GM19467 (cell line): Measurements from ENCODE around the gene AHSP.
"Not testable (repeated sequence)": the region's sequence is repeated elsewhere in the genome, so short reads cannot be mapped to it uniquely, and the experiment has no call there.

ENCODE experiments used
- ATAC-seq: cut with Tn5 transposase; IDR thresholded peaks from one replicate; pipeline ENCODE4 v1.9.1; 2021; ENCODE audit warnings: mild to moderate bottlenecking, moderate library complexity; ENCODE audit not compliant: unreplicated experiment

AHSP gene

DNA sequence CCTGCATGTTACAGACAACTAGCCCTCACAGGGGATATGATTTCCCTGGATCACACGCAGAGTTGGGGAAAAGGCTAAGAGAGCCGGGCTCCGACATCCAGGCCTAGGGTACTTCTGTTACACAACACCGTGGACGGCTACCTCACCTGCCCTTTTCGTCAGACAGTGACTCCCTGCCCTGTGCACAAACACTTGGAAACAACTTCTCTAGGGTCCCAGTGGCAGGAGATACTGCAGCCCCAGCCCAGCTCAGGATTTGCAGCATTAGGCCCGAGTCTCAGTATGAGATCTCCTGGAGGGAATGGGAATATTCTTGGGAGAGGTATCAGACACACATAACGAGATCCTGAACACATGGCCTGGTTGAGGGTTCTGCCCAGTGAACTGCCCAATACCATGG, 27.8 kb upstream of the AHSP start:
- ATAC-seq, result no peak

DNA sequence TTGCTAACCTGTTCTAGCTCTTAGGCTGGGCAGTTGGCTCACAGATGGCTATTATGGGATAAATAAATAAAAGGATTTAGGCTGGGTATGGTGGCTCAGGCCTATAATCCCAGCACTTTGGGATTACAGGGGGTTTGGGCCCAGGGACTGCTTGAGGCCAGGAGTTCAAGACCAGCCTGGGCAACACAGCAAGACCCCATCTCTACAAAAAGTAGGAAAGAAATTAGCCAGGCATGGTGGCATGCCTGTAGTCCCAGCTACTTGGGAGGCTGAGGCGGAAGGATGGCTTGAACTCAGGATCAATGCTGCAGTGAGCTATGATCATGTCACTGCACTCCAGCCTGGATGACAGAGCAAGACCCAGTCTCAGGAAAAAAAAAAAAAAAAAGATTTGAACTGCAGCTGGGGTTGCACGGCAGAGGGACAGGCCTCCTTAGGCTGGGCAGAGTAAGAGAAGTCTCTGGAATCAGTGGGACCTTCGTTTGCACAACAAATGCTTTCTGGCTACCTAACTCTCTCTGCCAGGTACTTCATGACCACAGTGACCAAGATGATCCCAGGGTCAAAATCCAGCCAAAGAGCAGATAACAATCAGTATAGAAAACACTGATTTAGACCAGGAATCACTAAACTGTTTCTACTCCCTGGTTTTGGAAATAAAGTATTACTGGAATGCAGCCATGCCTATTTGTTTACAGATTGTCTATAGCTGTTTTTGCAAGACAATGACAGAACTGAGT, 26.3 kb upstream of the AHSP start:
- ATAC-seq, result no peak

DNA sequence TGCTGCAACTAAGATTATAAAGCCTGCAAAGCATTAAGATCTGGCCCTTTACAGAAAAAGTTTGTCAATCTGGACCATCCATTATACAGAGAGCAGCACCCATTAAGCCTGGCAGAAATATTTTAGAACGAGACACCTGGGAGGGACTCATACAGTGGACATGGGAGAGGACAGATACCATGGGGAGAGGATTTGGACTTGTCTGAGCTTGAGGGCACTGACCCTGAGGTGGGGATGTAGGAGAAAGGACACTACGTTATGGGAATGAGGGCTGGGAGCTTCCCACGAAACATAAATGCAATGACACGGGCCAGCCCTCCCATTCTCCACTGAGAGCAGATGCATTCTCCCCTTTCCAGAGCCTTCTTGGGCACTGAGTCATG, 25.7 kb upstream of the AHSP start:
- no peak for ATAC-seq

DNA sequence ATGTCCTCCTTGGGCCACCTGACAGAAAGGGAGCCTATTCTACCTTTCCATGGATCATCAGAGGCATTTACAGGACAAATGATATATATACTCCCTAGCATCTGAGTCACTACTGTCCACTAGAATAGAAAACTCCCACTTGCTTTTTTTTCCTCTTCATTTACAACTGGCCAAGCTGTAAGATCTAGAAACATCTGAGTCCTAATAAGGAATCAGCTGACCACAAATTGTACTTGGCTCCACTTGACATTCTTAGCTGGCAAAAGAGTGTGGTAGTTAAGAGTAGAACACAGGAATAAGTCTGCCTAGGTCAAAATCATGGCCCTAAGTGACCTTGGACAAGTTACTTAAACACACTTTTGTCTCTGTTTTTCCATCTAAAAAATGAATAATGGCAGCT, 24.7 kb upstream of the AHSP start:
- ATAC-seq, result no peak

DNA sequence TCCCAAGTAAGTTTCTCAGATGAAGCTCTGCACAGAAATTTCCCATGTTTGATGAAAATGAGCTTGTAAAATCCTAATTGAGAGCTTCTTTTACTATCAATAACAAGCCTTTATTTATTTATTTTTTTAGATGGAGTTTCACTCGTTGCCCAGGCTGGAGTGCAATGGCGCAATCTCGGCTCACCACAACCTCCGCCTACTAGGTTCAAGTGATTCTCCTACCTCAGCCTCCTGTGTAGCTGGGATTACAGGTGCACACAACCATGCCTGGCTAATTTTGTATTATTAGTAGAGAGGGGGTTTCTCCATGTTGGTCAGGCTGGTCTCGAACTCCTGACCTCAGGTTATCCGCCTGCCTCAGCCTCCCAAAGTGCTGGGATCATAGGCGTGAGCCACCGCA, 24.1 kb upstream of the AHSP start:
- not testable (repeated sequence) for ATAC-seq

DNA sequence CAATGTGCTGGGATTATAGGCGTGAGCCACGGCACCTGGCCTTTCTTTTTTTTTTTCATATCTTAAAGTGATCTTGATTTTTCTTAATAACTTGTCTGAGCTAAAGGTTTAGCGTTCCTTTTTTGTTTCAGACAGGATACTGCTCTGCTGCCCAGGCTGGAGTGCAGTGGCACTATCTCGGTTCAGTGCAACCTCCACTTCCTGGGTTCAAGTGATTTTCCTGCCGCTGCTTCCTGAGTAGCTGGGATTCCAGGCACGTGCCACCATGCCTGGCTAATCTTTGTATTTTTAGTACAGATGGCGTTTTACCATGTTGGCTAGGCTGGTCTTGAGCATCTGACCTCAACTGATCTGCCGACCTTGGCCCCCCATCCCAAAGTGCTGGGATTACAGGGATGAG, 23.5 kb upstream of the AHSP start:
- ATAC-seq, result no peak

DNA sequence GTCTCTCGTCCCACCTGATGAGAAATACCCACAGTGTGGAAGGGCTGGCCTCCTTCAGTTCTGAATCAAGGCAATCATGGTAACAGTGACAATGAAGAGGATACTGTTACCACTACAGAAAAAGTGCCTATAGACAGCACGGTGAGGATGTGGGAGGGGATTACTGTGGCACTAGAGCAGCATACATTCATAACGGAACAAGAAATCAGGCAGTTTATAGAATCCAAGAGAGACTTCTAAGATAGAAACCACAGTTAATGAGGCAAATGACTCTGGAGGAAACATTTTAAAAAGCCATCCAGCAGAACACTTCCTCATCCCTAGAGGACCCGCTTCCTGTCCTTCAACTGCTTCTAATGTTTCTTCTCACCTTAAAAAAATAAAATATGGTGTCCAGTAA, 22.2 kb upstream of the AHSP start:
- no peak for ATAC-seq

DNA sequence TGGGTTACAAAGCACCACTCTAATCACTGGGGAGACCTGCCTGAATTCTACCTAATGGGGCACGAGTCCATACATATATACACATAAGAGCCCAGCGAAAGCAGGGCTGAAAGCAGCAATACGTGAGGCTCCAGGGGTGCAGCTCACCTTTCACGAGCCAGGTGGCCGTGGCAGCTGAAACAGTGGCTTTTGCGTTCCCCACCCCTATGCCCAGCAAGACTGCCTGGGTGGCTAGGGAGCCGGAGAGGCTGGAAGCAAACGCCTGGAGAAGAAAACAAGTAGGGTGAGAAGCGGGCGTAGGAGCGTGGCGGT, 20.1 kb upstream of the AHSP start:
- ATAC-seq, result no peak

DNA sequence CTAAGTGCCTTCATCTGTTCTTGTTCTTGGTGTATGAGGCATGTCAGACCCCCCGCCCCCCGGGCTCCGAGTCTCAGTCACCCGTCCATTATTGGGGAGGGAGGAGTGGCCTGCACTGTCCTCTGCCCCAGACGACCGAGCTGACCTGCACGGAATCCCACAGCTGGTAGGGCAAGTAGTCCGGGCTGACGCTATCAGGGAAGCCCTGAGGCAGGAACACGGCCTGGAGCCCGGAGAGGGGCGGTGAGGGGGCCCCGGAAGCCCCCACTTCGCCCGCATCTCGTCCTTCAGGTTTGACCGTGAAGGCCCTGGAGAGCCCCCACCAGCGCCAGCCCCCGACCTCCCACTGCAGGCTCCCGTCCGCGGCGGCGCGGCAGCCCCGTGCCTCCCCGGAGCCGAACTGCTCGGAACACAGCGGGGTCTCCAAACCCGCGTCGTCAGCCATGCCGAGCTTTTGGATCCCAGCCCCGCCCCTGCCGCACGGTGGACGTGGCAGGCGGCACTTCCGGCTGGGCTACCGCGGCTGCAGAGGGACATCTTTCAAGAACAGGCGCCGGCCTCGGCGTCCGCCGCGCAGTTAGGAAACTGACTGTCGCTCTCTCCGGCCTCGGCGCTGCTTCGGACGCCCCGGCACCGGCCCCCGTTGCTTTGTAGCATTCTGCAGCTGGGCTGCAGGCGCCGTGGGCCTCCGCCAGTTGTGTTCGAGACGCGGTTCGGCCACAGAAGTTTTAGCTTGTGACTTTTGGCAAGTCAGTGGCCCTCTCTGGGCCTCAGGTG, 19.6 kb upstream of the AHSP start, which contains the start of gene RUSF1:
Gene RUSF1 (minus strand): TSS at position 463 of the 777 bp plus-strand sequence. CDS start 18 bp downstream, at position 445.
- peak; percentile 92 for ATAC-seq

DNA sequence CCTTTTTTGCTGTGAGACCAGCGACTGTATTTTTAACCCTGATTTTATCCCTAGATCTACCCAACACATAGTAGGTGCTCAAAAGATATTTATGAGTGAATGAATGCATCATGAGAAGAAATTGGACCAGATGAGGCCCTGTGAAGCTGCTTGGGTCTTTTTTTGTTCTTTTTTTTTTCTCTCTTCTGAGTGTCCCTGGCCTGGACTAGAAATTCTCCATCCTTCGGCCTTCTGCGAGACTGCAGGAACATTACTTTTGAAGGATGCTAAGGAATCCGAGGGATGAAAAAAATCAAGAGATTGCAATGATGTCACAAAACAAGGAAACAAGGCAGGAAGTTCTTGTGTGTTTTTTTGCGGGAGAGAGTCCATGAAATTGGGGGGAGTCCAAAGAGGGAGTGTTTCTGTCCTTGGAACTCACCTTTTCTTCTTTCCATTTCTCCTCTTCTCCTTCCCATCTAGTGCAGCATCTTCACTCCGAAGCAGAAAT, 18.9 kb upstream of the AHSP start:
- ATAC-seq, result no peak

DNA sequence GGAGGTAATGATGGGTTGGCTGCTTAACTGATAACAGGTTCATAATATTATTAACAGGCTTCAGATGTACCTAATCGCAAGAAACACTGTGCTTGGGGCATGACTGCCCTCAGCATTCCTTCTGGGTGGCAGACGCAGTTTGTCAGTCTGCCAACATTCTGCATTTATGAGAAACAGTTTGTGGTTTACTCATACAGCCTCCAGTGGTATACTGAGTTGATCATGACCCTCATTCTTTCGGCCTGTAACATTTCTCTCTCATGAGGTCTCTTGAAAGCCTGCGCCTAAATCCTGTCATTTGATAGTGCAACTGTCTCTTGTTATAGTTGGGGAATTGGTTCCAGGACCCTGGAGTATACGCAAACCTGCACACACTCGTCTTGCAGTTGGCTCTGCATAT, 14.6 kb upstream of the AHSP start:
- no peak for ATAC-seq

DNA sequence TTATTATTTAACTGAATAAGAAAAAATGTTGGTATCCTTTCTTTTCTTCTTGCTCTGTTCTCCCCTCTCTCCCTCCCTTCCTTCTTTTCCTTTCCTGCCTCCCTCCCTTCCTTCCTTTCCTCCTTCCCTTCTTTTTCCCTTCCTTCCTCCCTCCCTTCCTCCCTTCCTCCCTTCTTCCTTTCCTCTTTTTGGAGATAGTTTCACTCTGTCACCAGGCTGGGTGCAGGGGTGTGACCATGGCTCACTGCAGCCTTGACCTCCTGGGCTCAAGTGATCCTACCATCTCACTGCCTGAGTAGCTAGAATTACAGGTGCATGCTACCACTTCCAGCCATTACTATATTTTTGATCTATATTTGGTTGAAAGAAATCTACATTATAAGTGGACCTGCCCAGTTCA, 13.8 kb upstream of the AHSP start:
- ATAC-seq, result no peak

DNA sequence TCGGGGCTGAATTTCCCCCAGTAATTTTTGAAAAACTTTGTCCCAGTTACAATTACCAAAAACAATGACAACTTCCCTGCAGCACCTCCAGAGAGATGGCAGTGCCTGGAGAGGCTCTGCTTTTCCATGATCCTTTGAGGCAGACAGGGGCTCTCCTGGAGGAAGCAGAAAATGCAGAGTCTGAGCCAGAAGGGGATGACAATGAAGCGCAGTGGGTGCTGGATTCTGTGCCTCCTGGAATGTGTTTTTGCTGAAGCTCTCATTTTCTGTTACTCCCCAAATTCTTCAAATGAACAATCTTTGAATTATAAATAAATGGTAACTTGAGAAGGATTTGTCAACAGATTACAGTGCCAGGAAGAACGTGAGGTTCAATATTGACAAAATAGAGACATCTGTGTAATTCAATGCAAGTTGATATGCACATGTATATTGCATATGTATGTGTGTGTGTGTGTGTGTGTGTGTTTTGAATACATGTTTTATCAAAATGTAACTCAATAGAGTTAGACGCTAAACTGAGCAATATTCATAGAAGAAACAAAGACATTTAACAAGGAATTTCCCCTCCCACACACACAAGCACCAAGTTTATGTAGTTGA, 9.8 kb upstream of the AHSP start:
- no peak for ATAC-seq

DNA sequence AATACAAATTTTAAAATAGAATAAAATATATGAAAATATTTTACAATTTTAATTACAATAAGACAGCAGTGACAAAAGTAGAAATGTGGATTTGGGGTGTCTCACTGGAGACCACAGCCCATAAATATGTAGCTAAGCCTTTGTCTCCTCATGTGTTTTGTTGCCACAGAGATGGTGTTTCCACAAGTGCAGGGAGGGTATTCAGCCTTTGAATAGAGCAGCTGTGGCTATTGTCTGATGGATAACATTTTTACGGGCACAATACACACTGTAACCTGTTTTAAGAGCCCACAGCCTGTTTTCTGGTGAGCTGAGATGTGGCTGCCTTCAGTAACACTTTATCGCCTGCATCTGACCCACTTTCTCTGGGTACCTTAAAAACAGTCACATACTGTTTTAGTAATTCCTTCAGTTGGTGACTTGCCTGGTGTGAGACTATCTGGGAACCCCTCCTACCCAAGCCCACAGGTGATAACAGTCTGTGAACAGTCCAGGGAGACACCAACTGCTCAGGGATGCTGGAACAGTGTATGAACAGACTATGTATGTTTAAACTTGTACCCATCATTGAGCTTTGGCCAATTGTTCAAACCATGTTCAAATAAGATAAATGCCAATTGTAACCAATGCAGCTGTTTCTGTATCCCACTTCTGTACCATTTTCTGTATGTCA, 7.8 kb upstream of the AHSP start:
- no peak for ATAC-seq

DNA sequence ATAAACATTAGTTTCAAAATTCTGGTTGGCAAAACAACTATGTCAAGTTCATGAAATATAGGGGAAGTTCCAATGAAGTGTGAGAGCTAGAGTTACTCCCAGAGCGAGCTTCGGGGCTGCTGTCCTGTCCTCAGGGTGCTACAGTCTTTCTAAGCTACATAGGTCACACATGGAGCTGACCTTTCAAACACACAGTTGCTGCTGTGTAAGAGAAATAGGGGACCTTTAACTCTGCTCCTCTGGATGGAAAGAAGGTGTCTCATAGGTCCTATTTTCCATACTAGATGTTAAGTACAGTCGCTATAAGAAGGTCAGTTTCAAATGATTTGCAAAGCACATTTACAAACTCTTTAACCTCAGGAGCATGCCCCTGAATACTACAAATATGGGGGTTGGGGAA, 6.3 kb upstream of the AHSP start:
- no peak for ATAC-seq

DNA sequence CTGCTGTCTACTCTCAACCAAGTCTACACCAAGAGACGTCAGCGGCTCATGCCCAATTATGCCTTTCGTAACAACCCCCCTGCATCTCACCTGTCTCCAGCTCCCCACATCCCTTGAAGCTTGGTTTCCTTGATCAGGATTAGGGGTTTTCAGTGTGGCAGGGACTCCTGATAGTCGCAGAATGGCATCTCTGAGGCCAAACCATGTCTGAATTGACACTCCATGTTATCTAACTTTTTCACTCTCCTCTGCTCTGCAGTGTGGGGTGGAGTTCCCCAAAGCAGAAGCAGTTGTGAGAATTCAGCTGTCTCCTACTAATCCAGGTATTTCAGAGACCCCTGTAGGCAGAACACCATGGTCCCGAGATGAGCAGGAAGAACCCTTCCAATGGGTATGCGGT, 5.6 kb upstream of the AHSP start:
- ATAC-seq, result no peak

DNA sequence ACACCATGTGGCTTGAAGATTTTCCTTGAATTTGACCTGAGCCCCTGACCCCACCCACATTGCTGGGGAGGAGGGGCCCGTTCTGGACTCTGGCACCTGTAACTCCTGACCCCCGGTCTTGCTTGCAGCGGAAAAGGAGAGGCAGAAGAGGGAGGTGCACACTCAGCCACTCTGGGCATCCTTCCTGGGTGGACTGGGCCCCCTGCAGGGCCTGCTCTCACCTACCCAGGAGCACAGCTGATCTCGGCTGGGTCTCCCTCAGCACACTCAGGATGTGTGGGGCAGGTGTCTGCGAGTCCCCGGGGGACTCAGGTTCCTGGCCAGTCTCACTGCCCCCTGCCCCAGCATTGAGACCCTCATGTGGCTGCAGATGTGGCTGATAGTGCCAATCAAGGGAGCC, 3.9 kb upstream of the AHSP start:
- ATAC-seq, result not testable (repeated sequence)

DNA sequence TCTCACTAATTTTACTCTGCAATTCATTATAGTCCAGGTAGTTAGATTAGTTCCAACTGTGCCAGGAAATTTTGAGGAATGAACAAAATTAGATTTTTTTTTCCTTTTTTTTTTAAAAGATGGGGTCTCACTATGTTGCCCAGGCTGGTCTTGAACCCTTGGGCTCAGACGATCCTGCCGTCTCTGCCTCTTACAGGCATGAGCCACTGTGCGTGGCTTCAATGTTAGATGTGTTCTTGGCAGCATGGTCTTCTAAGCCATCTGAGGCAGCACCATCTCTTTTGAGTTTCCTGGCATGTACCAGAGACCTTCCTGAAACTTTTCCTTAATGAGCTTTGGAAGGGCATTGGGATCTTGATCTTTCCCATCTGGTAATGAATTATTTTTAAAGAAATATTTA, 2.6 kb upstream of the AHSP start:
- ATAC-seq, result no peak

DNA sequence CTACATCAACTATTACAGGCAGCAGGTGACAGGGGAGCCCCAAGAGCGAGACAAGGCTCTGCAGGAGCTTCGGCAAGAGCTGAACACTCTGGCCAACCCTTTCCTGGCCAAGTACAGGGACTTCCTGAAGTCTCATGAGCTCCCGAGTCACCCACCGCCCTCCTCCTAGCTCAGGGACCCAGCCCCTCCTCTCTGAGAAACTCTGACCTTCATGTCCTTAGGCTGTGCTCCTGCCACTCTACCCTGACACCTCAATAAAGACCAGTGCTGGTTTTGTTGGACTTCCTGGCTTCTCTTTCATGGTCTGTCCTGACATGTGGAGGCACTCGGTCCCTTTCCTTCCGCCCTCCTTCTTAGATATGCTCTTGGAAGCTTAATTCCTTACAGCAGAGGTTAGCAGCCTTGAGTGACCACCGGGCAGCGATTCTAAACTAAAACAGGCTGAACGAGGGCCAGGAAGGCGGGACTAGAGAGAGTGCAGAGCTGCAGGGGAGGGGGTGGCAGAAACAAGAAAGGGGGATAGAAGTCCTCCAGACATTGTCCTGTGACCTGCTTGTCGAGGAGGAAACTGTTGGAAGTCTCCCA, 915 bp downstream of the AHSP start:
- no peak for ATAC-seq

DNA sequence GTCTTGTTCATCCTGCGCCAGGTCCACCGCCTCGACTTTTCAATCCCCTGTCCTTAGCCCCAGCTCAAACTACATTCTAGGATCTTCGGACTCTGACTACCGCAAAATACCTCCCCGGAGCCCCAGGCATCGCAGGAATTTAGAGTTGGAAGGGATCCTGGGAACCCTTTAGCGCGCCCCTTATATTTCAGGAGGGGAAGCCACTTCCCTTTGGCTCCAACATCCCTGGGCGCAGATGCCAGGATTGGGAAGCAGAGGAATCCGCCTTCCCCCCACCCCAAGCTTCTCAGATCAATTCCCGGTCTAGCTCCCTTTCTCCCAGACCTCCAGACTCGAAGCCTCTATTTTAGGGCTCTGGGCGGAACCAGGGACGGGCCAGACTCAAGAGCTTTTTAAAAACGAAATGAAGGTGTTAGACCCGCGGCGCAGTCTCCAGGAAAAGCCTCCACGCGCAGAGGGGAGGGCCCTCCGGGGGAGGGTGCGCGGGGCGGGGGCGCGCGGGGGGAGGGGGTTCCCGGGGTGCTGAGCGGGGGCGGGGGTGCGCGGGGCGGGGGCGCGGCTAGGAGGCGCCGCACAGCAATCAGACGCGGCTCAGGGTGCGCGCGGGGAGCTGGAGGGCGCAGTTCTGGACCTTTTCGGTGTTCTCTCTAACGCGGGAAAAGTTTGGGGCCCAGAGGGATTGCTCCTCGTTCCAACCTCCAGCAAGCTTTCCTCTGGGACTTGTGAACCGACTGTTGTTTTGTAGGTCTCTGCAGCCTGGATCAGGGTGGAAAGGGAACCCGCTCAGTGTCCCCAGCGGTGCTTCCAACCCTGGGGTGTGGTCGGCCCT, 1.6 kb downstream of the AHSP start:
- no peak for ATAC-seq
